ENCODE results near the gene MAPK13. TPM values are rescaled to one million over a fixed set of nuclear protein-coding genes. Genes with fewer than 3 reads are reported as not detected.

Gene MAPK13
- total and polyA plus RNA-seq, 4 donors, result 2.2 to 20.3 (median 11.5) TPM

DNA sequence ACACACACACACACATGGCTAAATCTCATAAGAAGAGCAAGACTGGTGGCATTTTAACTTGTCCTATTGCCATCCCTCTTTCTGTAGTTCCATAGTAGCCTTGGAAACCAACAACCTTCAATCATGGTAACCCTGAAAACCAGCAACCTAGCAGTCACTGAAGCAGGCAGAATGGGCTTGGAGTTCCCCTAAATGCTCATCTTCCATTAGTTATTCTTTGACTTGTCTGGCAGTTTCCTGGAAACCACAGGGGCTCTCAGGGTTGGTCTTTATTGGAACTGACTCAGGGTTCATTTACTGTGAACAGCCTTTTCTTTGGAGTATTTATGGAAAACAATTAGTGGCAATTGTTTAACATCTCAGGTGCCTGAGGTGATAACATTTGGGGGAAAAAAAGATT is 46.9 kb downstream of the MAPK13 start:
- H3K4me3 ChIP-seq (ENCODE audit: low read length in 2 of 2), result no peak overlapping the region
- no peaks in the 10 kb centered on the region for H3K4me1 ChIP-seq (ENCODE audit: control insufficient read depth in 1 of 2, insufficient read depth in 2 of 2, low read length in 2 of 2)
- DNase-seq (no peak), ATAC-seq (ENCODE audit: low FRiP score) (no peak)
- intact Hi-C loops (cut with DNase I), result no loop called here
- peaks cover 3% of the 10 kb centered on the region for H3K9me3 ChIP-seq (ENCODE audit: control insufficient read depth, low read length)
- H3K27me3 ChIP-seq (ENCODE audit: control insufficient read depth in 1 of 2, insufficient read depth in 2 of 2, low read length in 1 of 2), result no peaks in the 10 kb centered on the region
- no peak overlapping the region for H3K27ac ChIP-seq (ENCODE audit: low read depth in 1 of 2, low read length in 2 of 2)
- no peaks in the 10 kb centered on the region for H3K36me3 ChIP-seq (ENCODE audit: control insufficient read depth in 1 of 2, insufficient read depth in 2 of 2, low read length in 1 of 2)

DNA sequence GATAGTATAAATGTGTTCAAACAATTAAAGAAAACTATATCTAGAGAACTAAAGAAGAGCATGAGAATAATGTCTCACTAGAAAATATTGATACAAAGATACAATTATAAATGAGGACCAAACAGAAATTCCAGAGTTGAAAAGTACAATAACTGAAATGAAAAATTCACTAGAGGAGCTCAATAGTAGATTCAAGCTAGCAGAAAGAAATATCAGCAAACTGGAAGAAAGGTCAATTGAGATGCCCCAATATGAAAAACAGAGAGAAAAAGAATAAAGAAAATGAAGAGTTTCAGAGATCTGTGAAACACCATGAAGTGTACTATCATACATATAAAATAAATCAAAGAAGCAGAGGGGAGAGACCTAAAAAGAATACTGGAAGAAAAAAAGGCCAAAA is 48.2 kb downstream of the MAPK13 start:
- no peak overlapping the region for H3K4me3 ChIP-seq (ENCODE audit: low read length in 2 of 2)
- H3K9me3 ChIP-seq (ENCODE audit: control insufficient read depth, low read length), result peaks cover 6% of the 10 kb centered on the region
- no peak overlapping the region for H3K27ac ChIP-seq (ENCODE audit: low read depth in 1 of 2, low read length in 2 of 2)
- intact Hi-C loops (cut with DNase I), result no loop called here
- DNase-seq (no peak), ATAC-seq (ENCODE audit: low FRiP score) (no peak)
- no peaks in the 10 kb centered on the region for H3K27me3 ChIP-seq (ENCODE audit: control insufficient read depth in 1 of 2, insufficient read depth in 2 of 2, low read length in 1 of 2)
- H3K36me3 ChIP-seq (ENCODE audit: control insufficient read depth in 1 of 2, insufficient read depth in 2 of 2, low read length in 1 of 2), result no peaks in the 10 kb centered on the region
- no peaks in the 10 kb centered on the region for H3K4me1 ChIP-seq (ENCODE audit: control insufficient read depth in 1 of 2, insufficient read depth in 2 of 2, low read length in 2 of 2)

DNA sequence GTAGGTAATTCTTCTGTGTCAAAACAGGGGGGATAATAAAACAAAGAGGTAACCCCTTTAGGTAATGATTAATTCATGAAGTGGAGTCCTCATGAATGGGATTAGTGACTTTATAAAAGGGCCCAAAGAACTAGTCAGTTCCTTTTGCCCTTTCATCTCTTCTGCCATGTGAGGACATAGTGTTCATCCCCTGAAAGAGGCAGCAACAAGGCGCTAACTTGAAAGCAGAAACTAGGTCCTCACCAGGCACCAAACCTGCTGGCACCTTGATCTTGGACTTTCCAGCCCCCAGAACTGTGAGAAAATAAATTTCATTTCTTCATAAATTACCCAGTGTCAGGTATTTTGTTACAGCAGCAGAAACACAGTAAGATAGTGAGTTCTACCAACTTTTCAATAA is 49.8 kb downstream of the MAPK13 start:
- no peaks in the 10 kb centered on the region for H3K36me3 ChIP-seq (ENCODE audit: control insufficient read depth in 1 of 2, insufficient read depth in 2 of 2, low read length in 1 of 2)
- intact Hi-C loops (cut with DNase I), result no loop called here
- DNase-seq (no peak), ATAC-seq (ENCODE audit: low FRiP score) (no peak)
- H3K4me3 ChIP-seq (ENCODE audit: low read length in 2 of 2), result no peak overlapping the region
- peaks cover 6% of the 10 kb centered on the region for H3K9me3 ChIP-seq (ENCODE audit: control insufficient read depth, low read length)
- WGBS, 2 donors, result 92 to 93% methylated on average over 1 of the region's 1 CpG
- H3K27ac ChIP-seq (ENCODE audit: low read depth in 1 of 2, low read length in 2 of 2), result no peak overlapping the region
- no peaks in the 10 kb centered on the region for H3K4me1 ChIP-seq (ENCODE audit: control insufficient read depth in 1 of 2, insufficient read depth in 2 of 2, low read length in 2 of 2)
- no peaks in the 10 kb centered on the region for H3K27me3 ChIP-seq (ENCODE audit: control insufficient read depth in 1 of 2, insufficient read depth in 2 of 2, low read length in 1 of 2)

DNA sequence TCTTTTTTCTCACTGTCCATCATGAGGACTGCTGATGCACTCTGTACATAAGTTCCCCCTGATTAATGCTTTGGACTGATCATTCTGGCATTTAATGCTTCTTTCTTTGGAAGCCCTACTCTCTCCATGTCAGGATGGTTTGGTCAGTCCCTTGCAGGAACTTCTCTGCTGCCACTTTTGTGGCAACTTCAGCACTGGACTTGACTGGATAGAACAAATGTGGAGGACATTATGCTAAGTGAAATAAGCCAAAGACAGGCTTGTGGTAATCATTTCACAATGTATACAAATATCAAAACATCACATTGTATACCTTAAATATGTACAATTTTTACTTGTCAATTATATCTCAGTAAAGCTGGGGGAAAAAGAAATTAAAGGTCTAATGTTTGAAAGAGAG is 54.0 kb downstream of the MAPK13 start:
- H3K36me3 ChIP-seq (ENCODE audit: control insufficient read depth in 1 of 2, insufficient read depth in 2 of 2, low read length in 1 of 2), result no peaks in the 10 kb centered on the region
- intact Hi-C loops (cut with DNase I), result no loop called here

DNA sequence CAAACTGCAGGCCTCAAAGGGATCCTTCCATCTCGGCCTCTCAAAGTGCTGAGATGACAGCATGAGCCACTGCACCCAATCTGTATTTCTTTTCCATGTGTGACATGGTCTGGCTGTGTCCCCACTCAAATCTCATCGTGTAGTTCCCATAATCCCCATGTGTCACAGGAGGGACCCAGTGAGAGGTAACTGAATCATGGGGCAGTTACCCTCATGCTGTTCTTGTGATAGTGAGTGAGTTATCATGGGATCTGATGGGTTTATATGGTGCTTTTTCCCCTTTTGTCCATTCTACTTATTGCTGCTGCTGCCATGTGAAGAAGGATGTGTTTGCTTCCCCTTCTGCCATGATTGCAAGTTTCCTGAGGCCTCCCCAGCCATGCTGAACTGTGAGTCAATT is 55.9 kb downstream of the MAPK13 start:
- peaks cover 6% of the 10 kb centered on the region for H3K9me3 ChIP-seq (ENCODE audit: control insufficient read depth, low read length)
- no peaks in the 10 kb centered on the region for H3K36me3 ChIP-seq (ENCODE audit: control insufficient read depth in 1 of 2, insufficient read depth in 2 of 2, low read length in 1 of 2)
- H3K4me3 ChIP-seq (ENCODE audit: low read length in 2 of 2), result no peak overlapping the region
- H3K4me1 ChIP-seq (ENCODE audit: control insufficient read depth in 1 of 2, insufficient read depth in 2 of 2, low read length in 2 of 2), result no peaks in the 10 kb centered on the region
- intact Hi-C loops (cut with DNase I), result no loop called here
- ATAC-seq (ENCODE audit: low FRiP score) (no peak), DNase-seq (no peak)
- H3K27me3 ChIP-seq (ENCODE audit: control insufficient read depth in 1 of 2, insufficient read depth in 2 of 2, low read length in 1 of 2), result no peaks in the 10 kb centered on the region
- no peak overlapping the region for H3K27ac ChIP-seq (ENCODE audit: low read depth in 1 of 2, low read length in 2 of 2)
- 87 to 92% methylated on average over 2 of the region's 2 CpGs for WGBS, 2 donors

More for the DNA sequence above, 54.0 kb downstream of the MAPK13 start:
- no peaks in the 10 kb centered on the region for H3K27me3 ChIP-seq (ENCODE audit: control insufficient read depth in 1 of 2, insufficient read depth in 2 of 2, low read length in 1 of 2)
- H3K9me3 ChIP-seq (ENCODE audit: control insufficient read depth, low read length), result peaks cover 6% of the 10 kb centered on the region
- H3K4me3 ChIP-seq (ENCODE audit: low read length in 2 of 2), result no peak overlapping the region
- no peak for ATAC-seq (ENCODE audit: low FRiP score)
- H3K27ac ChIP-seq (ENCODE audit: low read depth in 1 of 2, low read length in 2 of 2), result no peak overlapping the region
- DNase-seq, result no peak
- no peaks in the 10 kb centered on the region for H3K4me1 ChIP-seq (ENCODE audit: control insufficient read depth in 1 of 2, insufficient read depth in 2 of 2, low read length in 2 of 2)

DNA sequence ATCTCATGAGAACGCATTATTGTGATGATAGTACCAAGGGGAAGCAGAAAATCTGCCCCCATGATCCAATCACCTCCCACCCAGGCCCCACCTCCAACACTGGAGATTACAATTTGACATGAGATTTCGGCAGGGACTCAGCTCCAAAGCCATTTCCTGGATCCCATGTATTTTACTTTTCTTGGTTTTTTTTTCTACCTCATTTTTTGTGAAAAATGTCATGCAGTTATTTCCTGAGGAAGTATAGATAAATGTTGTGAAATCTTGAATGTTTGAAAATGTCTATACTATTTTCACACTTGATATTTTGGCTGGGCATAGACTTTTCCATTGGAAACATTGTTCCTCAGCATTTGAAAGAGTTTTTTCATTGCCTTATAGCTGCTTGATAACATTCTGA is 57.1 kb downstream of the MAPK13 start:
- no peak for DNase-seq
- no peak overlapping the region for H3K27ac ChIP-seq (ENCODE audit: low read depth in 1 of 2, low read length in 2 of 2)
- intact Hi-C loops (cut with DNase I), result no loop called here
- ATAC-seq (ENCODE audit: low FRiP score), result no peak
- no peak overlapping the region for H3K4me3 ChIP-seq (ENCODE audit: low read length in 2 of 2)
- H3K9me3 ChIP-seq (ENCODE audit: control insufficient read depth, low read length), result peaks cover under 1% of the 10 kb centered on the region
- H3K4me1 ChIP-seq (ENCODE audit: control insufficient read depth in 1 of 2, insufficient read depth in 2 of 2, low read length in 2 of 2), result no peaks in the 10 kb centered on the region
- no peaks in the 10 kb centered on the region for H3K27me3 ChIP-seq (ENCODE audit: control insufficient read depth in 1 of 2, insufficient read depth in 2 of 2, low read length in 1 of 2)
- WGBS, 2 donors, result 77 to 82% methylated on average over 2 of the region's 2 CpGs
- H3K36me3 ChIP-seq (ENCODE audit: control insufficient read depth in 1 of 2, insufficient read depth in 2 of 2, low read length in 1 of 2), result no peaks in the 10 kb centered on the region

Other genes with a start within 250 kb of the MAPK13 start
- 10 to 100 TPM; 26.1 to 29.7 TPM for gene SRPK1, start 209.4 kb upstream of the MAPK13 start, total RNA-seq
- gene SRPK1, start 209.4 kb upstream of the MAPK13 start, polyA plus RNA-seq, result 10 to 100 TPM in 1 of 2 donors, 1 to 10 TPM in 1; 9.7 to 14.8 TPM
- under 1 TPM; 0.26 to 0.33 TPM for gene SLC26A8, start 105.9 kb upstream of the MAPK13 start, total RNA-seq
- not detected for gene SLC26A8, start 105.9 kb upstream of the MAPK13 start, polyA plus RNA-seq
- gene MAPK14, start 102.7 kb upstream of the MAPK13 start, total RNA-seq, result 10 to 100 TPM; 52.6 to 62.0 TPM
- gene MAPK14, start 102.7 kb upstream of the MAPK13 start, polyA plus RNA-seq, result 10 to 100 TPM; 19.8 to 24.5 TPM
- 10 to 100 TPM; 26.4 to 32.9 TPM for gene BRPF3, start 66.2 kb downstream of the MAPK13 start, total RNA-seq
- 10 to 100 TPM in 1 of 2 donors, 1 to 10 TPM in 1; 8.4 to 11.3 TPM for gene BRPF3, start 66.2 kb downstream of the MAPK13 start, polyA plus RNA-seq
- gene PNPLA1, start 139.5 kb downstream of the MAPK13 start, total RNA-seq, result under 1 TPM in 1 of 2 donors, not detected in 1; 0.23 TPM
- gene PNPLA1, start 139.5 kb downstream of the MAPK13 start, polyA plus RNA-seq, result under 1 TPM in 1 of 2 donors, not detected in 1; 0.15 TPM
- gene BNIP5, start 206.4 kb downstream of the MAPK13 start, total RNA-seq, result not detected
- gene BNIP5, start 206.4 kb downstream of the MAPK13 start, polyA plus RNA-seq, result 1 to 10 TPM in 1 of 2 donors, not detected in 1; 2.3 TPM

All from aorta (tissue), 5 donors.